HepG2 (cell line): ENCODE data around the gene UBTF. TPM values are rescaled to one million over a fixed set of nuclear protein-coding genes. Genes with fewer than 3 reads are reported as not detected.
A peak's percentile ranks its signal among the peaks of the same experiment; 100 is the strongest.

Experiments used
- AGO1 ChIP-seq: fragments of 200-400 bp; formaldehyde crosslinking; IDR thresholded peaks from 2 replicates; pipeline ENCODE4 v1.6.1; 2017; ENCODE audit warnings: mild to moderate bottlenecking, low read depth, low read length, moderate library complexity; ENCODE audit not compliant: poor library complexity, severe bottlenecking
- BCL6 ChIP-seq: IDR thresholded peaks from 2 replicates; pipeline ENCODE4 v1.6.1; 2016; ENCODE audit warnings: missing genetic modification reagents, missing compliant biosample characterization
- HES4 ChIP-seq: sonication (generic); formaldehyde crosslinking; IDR thresholded peaks from 2 replicates; pipeline ENCODE4 v1.9.0; 2021; ENCODE audit warnings: mild to moderate bottlenecking, missing genetic modification reagents, borderline replicate concordance
- IRX3 ChIP-seq: sonication (generic); formaldehyde crosslinking; IDR thresholded peaks from 2 replicates; pipeline ENCODE4 v1.8.1; 2023; ENCODE audit warnings: mild to moderate bottlenecking, low read depth, missing genetic modification reagents, borderline replicate concordance
- MAZ ChIP-seq, 2 experiments: sonication (generic) in 1 of 2; formaldehyde crosslinking in 1 of 2; IDR thresholded peaks; 2 replicates each; pipeline versions ENCODE4 v1.5.0 to v1.6.1; 2012 to 2020; ENCODE audit warnings: low read depth in 2 of 2, mild to moderate bottlenecking in 2 of 2, borderline replicate concordance in 1 of 2, improper control_type of control experiment in 1 of 2, low read length in 1 of 2, missing genetic modification reagents in 1 of 2, moderate library complexity in 1 of 2
- MLXIP ChIP-seq: sonication (generic); formaldehyde crosslinking; IDR thresholded peaks from 2 replicates; pipeline ENCODE4 v1.9.0; 2021; ENCODE audit warnings: missing genetic modification reagents, borderline replicate concordance
- MXD3 ChIP-seq: IDR thresholded peaks from 2 replicates; pipeline ENCODE4 v1.6.1; 2016; ENCODE audit warnings: mild to moderate bottlenecking, missing biosample characterization, missing genetic modification reagents
- NR3C1 ChIP-seq: sonication (generic); formaldehyde crosslinking; IDR thresholded peaks from 2 replicates; pipeline ENCODE4 v1.4.0; 2020; ENCODE audit warnings: missing genetic modification reagents
- RFXANK ChIP-seq: IDR thresholded peaks from 2 replicates; pipeline ENCODE4 v1.6.1; 2016
- RXRB ChIP-seq: IDR thresholded peaks from 2 replicates; pipeline ENCODE4 v1.6.1; 2016; ENCODE audit warnings: borderline replicate concordance, missing genetic modification reagents, missing compliant biosample characterization
- ZNF121 ChIP-seq: sonication (generic); formaldehyde crosslinking; IDR thresholded peaks from 2 replicates; pipeline ENCODE4 v1.5.0; 2020; ENCODE audit warnings: mild to moderate bottlenecking, missing genetic modification reagents
- ZNF292 ChIP-seq: sonication (generic); formaldehyde crosslinking; IDR thresholded peaks from 2 replicates; pipeline ENCODE4 v1.8.1; 2022; ENCODE audit warnings: mild to moderate bottlenecking, low read depth, missing genetic modification reagents, borderline replicate concordance
- ZNF597 ChIP-seq: sonication (generic); formaldehyde crosslinking; IDR thresholded peaks from 2 replicates; pipeline ENCODE4 v1.5.0; 2020; ENCODE audit warnings: missing genetic modification reagents
- ZNF775 ChIP-seq: sonication (generic); formaldehyde crosslinking; IDR thresholded peaks from 2 replicates; pipeline ENCODE4 v1.4.0; 2020; ENCODE audit warnings: missing genetic modification reagents, mild to moderate bottlenecking, moderate library complexity, borderline replicate concordance
- polyA plus RNA-seq, 8 experiments: library from polyadenylated mRNA; depleted of rRNA in 3 of 8; stranded (reverse) in 7 of 8; unstranded in 1 of 8; fragments of >200 nt; fragmentation: Illumina TruSeq in 4 of 8; extraction: Trizol in 4 of 8; gene quantifications; 2 replicates each; pipeline versions ENCODE4 v1.2.1 to v1.2.3, GENCODE V29; 2011 to 2016; ENCODE audit warnings: low read depth in 4 of 8, missing spikeins in 1 of 8, mixed read lengths in 1 of 8; ENCODE audit not compliant: insufficient read depth in 1 of 8
- total RNA-seq, 5 experiments: library from RNA; depleted of rRNA; stranded (reverse); fragments of >200 nt; fragmentation: Illumina TruSeq; extraction: Trizol; gene quantifications; 2 replicates each; pipeline ENCODE4 v1.2.3, GENCODE V29; 2016; ENCODE audit warnings: low read depth in 1 of 5
- TF ChIP-seq, protein P1 (sequence below): IDR thresholded peaks from 2 replicates; pipeline ENCODE4 v1.6.1; 2016; ENCODE audit warnings: low read depth, missing genetic modification reagents, missing compliant biosample characterization
- TF ChIP-seq, protein P2 (sequence below): sonication (generic); formaldehyde crosslinking; IDR thresholded peaks from 2 replicates; pipeline ENCODE4 v1.8.1; 2023; ENCODE audit warnings: mild to moderate bottlenecking, missing genetic modification reagents

The UBTF gene
- total and polyA plus RNA-seq, 2 of the 13 experiments (the other 11 are each of a cell fraction or from before 2014, with no cell fraction given): 15.2 to 60.9 TPM

GRCh38 chr17:44203731-44204440 lies 15.6 kb downstream of the UBTF start (continued):
- no peak for TF ChIP-seq ZNF775
- TF ChIP-seq HES4 (CRISPR knock-in tag): no peak
- no peak for TF ChIP-seq IRX3 (CRISPR knock-in tag)
- no peak for TF ChIP-seq MAZ (IDR thresholded peaks at IDR 0.05; ENCODE audit: borderline replicate concordance, low read depth, low read length)
- TF ChIP-seq MAZ (CRISPR knock-in tag; IDR thresholded peaks at IDR 0.05; ENCODE audit: low read depth): 0 out of 2 replicates have a peak, but pooled peaks have one; percentile 24
- TF ChIP-seq MLXIP: no peak
- TF ChIP-seq ZNF292: no peak
- TF ChIP-seq BCL6 (CRISPR knock-in tag): peak; percentile 23; the same call in 1 of the 2 replicates
- TF ChIP-seq ZNF597 (CRISPR knock-in tag): no peak
- TF ChIP-seq, protein P1, sequence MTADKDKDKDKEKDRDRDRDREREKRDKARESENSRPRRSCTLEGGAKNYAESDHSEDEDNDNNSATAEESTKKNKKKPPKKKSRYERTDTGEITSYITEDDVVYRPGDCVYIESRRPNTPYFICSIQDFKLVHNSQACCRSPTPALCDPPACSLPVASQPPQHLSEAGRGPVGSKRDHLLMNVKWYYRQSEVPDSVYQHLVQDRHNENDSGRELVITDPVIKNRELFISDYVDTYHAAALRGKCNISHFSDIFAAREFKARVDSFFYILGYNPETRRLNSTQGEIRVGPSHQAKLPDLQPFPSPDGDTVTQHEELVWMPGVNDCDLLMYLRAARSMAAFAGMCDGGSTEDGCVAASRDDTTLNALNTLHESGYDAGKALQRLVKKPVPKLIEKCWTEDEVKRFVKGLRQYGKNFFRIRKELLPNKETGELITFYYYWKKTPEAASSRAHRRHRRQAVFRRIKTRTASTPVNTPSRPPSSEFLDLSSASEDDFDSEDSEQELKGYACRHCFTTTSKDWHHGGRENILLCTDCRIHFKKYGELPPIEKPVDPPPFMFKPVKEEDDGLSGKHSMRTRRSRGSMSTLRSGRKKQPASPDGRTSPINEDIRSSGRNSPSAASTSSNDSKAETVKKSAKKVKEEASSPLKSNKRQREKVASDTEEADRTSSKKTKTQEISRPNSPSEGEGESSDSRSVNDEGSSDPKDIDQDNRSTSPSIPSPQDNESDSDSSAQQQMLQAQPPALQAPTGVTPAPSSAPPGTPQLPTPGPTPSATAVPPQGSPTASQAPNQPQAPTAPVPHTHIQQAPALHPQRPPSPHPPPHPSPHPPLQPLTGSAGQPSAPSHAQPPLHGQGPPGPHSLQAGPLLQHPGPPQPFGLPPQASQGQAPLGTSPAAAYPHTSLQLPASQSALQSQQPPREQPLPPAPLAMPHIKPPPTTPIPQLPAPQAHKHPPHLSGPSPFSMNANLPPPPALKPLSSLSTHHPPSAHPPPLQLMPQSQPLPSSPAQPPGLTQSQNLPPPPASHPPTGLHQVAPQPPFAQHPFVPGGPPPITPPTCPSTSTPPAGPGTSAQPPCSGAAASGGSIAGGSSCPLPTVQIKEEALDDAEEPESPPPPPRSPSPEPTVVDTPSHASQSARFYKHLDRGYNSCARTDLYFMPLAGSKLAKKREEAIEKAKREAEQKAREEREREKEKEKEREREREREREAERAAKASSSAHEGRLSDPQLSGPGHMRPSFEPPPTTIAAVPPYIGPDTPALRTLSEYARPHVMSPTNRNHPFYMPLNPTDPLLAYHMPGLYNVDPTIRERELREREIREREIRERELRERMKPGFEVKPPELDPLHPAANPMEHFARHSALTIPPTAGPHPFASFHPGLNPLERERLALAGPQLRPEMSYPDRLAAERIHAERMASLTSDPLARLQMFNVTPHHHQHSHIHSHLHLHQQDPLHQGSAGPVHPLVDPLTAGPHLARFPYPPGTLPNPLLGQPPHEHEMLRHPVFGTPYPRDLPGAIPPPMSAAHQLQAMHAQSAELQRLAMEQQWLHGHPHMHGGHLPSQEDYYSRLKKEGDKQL (CRISPR knock-in tag): no peak
- TF ChIP-seq MXD3 (CRISPR knock-in tag): no peak
- no peak for TF ChIP-seq AGO1
- TF ChIP-seq, protein P2, sequence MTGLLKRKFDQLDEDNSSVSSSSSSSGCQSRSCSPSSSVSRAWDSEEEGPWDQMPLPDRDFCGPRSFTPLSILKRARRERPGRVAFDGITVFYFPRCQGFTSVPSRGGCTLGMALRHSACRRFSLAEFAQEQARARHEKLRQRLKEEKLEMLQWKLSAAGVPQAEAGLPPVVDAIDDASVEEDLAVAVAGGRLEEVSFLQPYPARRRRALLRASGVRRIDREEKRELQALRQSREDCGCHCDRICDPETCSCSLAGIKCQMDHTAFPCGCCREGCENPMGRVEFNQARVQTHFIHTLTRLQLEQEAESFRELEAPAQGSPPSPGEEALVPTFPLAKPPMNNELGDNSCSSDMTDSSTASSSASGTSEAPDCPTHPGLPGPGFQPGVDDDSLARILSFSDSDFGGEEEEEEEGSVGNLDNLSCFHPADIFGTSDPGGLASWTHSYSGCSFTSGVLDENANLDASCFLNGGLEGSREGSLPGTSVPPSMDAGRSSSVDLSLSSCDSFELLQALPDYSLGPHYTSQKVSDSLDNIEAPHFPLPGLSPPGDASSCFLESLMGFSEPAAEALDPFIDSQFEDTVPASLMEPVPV (CRISPR knock-in tag): no peak
- no peak for TF ChIP-seq ZNF121 (CRISPR knock-in tag)
- no peak for TF ChIP-seq NR3C1 (CRISPR knock-in tag)
- TF ChIP-seq RXRB (CRISPR knock-in tag): no peak
- TF ChIP-seq RFXANK (CRISPR knock-in tag): no peak
